ENCODE measurements around the gene FRYL.
"Not testable (repeated sequence)": the region's sequence is repeated elsewhere in the genome, so short reads cannot be mapped to it uniquely, and the experiment has no call there.

The FRYL gene

DNA sequence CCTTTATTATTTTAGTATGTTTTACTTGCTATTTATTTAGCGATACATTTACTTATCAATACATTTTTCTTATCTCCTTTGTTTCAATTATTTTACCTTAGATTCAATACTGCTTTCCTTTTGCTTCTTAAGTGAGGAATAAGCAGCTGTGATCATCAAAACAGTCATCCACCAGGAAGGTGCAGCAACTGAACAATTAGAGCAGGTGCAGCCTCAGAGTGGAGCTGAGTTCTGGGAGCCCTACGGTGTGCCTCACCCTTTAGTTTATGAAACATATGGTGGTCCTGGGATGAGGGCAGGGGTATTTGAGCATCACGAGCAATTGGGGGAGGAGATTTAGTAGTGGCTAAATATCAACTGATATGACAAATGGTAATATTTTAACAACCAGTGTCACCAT, 111.0 kb downstream of the FRYL start:
- intact Hi-C loops (cut with DNase I) = no loop called here
- no peak for DNase-seq

DNA sequence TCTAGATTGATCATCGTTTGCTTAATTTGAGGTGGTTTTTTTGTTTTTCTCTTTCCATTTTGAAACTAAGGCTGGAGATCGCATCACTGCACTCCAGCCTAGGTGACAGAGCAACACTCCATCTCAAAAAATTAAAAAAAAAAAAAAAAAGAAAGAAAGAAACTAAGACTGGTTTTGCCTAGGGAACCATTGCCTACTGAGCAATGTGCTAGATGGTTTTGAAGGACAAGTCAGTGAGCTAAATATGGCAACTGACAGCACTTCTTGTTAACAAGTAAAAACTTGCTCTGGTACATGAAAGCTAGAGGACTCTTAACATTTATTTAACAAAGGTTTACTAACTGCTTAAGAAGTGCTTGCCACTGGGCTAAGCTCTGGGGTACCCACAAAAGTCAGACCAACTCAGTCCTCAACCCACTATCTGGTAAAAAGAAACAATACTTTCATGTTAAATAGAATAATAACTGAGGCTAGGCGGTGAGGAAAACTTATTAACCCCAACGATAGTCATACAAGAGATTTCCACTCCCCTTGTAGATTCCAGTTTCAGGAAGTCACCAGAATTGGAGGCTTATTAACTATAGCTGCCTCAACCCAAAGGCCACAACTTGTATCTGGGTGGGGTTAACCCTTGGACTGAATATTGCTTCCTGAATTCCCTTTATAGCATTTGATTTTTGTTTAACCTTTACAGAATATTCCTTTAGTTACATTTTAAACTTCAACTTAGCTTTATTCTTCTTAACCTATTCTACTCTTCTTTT, 111.6 kb downstream of the FRYL start:
- DNase-seq = no peak
- intact Hi-C loops (cut with DNase I) = no loop called here

DNA sequence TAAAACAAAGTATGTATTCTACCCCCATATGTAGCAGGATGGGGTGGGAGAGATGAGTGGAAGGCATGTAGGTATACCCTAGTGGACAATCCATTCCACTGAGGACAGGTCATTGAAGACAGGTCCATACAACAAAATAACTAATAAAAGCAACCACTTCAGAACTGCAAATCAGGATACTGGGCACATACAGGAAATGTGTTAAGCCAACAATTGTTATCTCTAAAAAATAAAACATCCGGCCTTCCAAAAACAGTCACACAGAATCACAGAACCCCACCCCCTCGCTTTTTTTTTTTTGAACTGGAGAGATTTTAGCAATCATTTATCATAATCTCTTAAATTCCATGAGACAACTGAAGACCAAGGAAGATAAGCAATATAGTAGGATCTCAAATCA, 112.9 kb downstream of the FRYL start:
- DNase-seq = no peak
- intact Hi-C loops (cut with DNase I) = no loop called here

DNA sequence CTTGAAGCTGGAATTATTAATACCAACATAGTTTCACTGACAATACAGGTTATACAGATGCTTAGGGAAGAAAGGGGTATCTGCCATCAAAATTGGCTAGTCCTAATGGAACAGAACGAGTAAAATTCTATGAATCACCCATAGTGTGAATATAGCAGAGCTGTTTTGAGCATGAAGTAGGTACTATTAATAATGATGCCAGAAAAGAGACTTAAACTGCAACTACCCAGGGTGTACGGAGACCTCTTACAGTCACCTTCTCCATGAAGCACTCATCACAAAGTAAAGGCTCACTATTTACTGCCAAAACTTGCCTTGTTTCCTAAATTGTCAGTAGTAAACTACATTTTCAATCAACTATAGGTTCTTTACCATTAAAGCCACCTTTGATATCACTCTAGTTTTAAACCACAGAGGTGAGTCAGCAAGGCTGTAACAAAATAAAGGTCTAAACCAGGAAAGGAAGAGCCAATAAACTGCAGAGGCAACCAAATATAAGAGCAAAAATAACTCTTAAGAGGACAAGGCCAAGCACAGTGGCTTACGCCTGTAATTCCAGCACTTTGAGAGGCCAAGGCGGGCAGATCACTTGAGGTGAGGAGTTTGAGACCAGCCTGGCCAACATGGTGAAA, 114.4 kb downstream of the FRYL start:
- intact Hi-C loops (cut with DNase I) = no loop called here
- DNase-seq = no peak

DNA sequence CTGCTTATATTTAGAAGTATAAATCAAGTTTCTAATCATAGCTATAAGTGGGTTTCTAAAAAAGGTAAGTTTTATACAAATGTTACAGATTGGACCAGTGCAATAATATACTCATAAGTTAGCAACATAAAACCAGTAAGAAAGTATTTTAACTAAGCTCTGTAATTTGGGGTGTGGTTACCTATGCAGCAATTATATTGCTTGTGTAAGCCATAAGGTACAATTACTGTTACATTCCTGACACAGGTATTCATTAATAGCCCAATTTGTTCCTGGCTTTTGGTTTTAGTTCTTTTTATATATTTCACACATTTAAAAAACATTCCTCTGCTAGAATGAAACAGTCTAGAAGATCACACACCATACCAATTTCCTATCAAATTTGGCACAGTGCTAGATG, 115.1 kb downstream of the FRYL start:
- intact Hi-C loops (cut with DNase I) = no loop called here
- DNase-seq = no peak

DNA sequence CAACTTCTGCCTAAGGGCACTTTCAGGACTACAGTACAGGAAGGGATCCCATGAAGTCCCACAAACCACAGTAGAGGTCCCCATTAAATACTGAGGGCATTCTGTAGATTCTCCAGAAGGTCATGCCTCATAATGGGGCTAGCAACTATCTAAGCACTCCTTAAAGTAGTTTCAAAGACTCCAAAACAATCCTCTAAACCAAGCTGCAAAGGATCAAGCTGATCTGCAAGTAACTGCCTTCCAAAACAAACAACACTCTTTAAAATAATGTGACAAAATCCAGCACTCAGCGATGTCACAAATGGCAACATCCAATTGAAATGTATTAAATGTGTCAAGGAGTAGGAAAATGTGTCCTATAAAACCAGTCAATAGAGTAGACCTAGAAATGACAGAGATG, 118.7 kb downstream of the FRYL start:
- intact Hi-C loops (cut with DNase I) = no loop called here
- DNase-seq = no peak

DNA sequence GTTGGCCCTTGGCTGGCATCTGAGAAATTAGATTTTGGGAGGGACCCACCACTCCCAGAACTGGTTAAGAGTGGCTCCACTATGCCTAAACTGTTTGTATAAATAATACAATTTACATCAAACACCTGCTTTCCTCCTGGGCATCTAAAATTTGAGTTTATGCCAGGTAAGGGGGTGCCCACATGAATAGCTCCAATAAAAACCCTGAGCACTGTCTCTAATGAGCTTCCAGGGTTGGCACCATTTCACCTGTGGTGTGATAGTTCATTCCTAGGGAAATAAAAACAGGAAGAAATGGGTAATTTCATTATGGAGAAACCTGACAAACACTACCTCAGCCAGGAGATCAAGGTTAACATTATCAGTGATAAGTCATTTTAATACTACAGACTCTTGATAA, 119.7 kb downstream of the FRYL start:
- intact Hi-C loops (cut with DNase I) = loop anchor here (1.0 kb wide), 1 partner anchor 47 kb away; no protein-coding TSS in a partner anchor
- DNase-seq = no peak

DNA sequence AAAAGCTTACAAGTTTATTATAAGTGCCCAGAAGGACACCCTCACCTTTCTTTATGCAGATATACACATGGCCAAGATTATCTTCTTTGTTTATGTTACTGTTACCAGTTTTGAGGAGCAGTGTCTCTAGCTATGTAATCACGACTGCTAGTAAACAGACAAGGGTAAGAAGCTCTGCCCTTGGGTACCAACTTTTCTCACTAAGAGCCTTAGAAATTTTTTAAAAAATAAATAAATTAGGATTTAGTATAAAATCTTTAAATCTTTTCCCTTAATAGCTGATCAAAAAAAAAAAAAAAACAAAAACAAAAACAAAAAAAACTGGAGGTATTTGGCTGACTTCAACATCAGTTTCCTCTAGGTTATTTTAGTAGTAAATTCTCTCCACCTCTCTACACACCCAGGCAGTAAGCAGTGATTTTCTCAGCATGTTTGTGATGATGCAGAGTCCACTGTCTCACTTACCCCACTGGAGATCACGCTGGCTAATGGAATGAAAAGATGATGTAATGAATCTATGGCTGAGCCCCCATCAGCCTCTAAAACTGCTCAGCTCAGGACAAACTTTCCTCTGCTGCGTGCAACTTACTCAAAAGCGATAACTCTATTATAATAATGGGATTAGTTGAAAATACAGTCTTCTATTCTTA, 125.9 kb downstream of the FRYL start:
- intact Hi-C loops (cut with DNase I) = loop anchor here (5.0 kb wide), 1 partner anchor 123 kb away; no protein-coding TSS in a partner anchor
- DNase-seq = no peak

DNA sequence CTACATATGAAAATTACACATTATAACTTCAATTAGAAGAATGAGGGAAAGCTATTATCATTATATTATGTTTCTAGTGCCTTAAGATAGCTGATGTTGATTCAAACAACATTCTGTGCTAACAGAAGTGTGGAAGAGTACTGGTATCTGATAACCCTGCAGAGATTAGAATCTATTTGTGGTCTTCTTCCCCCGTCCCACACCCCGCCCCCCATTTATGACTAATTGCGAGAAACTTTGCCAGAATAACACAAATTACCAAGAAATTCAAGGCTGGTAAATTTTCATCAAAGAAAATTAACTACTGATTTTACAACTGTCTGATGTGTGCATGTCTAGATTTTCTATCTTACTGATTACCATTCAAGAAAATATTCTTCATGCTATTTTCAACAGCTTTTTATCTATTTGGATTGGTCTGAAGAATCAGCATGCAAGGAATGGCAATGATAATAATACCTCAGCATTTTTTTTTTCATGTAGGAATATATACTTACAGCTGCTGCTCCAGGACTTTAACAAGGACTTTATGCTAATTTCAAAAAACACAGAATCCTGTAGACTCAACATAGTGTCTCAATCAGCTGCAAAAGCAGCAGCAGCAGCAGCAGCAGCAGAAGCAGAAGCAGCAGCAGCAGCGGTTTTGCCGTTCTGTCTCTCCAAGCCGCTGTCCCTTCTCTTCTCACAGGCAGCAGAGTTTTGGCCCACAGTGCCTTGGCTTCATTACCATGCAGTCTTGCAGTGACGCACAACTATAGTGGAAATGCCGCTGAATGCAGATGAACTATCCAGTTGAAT, 126.7 kb downstream of the FRYL start:
- intact Hi-C loops (cut with DNase I) = loop anchor here (5.0 kb wide), 1 partner anchor 124 kb away; no protein-coding TSS in a partner anchor
- DNase-seq = peak; percentile 66 to 96 (median 78)

DNA sequence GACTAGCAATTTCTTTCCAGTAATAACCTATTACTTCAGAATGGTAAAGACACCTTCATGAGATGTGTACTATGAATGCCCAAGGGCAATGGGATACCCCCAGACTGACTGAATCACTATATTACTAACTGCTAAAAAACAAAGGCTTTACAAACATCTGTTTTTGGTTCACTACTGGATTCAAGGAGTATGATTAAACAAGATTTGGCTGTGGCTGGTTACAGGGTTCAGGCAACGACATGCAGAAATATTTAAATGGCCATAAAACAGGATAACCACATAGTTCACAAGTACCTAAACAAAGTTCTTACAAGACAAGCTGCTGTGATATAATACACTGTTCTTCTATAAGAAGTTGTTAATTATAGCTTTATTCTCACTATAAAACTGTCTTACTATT, 128.2 kb downstream of the FRYL start:
- DNase-seq = no peak
- intact Hi-C loops (cut with DNase I) = loop anchor here (5.0 kb wide), 1 partner anchor 125 kb away; no protein-coding TSS in a partner anchor

DNA sequence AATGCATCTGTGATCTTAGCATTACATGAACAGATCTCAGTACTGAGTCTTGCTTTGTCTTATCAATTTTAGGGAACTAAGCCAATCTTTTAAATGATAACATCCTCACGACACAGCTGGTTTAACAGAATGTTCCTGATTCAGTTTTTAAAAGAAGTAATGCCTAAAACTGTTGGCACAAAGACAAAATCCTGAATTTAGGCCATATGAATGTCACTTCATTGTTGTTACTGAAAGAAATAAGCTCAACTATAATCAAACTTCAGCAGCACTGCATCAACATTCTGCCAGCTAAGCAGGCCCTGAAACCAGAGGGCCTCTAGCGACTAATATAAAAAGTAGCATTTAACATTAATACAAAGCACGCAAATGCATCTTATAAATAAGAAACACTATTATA, 130.6 kb downstream of the FRYL start:
- intact Hi-C loops (cut with DNase I) = no loop called here
- DNase-seq = no peak

DNA sequence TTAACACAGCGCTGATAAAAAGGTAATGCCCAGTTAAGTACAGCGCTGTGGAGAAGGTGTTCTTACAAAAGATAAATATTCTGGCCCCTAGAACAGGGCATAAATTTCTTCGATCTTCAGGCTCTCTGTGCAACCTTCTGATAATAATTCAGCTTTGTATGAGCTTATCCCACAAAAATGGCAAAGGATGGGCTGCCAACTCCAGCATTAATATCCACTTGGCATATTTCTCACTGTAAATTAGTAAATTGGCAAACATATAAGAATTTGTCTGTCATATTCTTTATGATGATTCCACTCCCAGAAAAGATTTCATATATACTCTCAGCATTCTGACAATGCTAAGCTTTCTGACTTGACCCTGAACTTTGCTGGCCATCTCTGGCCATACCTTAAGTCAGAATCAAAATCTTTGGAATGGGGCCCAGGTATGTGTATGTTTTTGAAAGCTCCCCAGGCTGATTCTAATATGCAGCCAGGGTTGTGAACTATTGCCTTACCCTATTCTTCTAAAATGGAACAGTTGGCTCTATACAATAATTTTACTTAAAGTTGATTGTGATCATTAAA, 134.8 kb downstream of the FRYL start:
- intact Hi-C loops (cut with DNase I) = no loop called here
- DNase-seq = no peak

DNA sequence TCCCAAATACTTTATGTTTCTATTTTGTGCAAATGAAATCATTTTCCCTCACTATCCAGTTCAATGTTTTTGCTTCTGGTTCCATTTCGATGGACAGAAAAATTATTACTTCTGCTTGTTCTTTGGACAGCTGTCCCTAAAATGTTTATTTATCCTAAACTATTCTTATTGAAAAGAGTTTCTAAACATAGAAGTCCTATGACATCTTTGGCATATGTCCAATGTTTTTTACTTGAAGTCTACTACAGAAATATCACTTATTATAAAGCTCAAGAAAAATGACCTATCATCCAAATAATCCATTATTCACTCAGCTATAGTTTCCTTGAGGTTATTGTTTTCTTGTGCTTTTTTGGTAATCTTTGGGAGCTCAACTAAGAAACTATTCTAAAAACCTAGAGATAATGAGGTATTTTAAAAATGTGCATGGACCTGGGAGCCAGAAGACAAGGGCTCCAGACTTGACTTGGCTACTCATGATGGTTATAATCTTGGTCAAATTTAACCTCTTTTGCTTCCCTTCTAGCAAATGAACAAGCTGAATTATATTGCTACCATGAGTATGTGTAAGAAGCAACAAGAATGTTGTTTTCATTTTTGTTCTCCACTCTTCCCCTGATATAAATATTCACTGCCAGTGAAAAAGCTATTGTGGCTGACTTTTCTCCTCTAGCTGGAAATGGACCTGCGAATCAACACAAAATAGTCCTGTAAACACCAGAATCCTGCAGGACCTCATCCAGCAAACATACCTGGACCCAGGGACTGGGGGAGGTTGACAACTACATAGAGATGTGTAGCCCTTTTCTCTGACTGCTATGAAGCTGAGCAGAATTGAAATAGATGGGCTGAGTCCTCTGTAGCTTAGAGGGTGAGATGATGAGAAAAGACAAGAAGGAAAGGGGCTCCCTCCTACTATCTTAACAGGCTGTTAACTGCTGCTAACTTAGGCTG, 137.4 kb downstream of the FRYL start:
- intact Hi-C loops (cut with DNase I) = no loop called here

DNA sequence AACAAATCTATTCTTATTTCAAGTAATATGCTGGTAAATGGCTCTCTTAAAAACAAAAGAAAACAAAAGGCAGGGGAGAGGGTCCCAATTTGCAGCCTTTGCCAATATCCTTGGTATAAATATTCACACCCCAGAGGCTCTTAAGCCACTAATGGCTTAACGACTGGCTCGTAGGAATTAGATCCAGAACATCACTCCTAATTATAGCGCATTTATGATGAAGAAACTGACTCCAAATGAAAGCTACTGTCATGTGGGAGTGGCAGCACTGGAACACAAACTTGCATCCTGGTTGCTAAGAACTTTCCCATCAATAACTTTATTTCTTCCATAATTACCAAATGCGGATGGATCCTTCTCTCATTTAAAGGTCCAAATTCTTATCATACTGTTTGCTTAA, 138.7 kb downstream of the FRYL start:
- intact Hi-C loops (cut with DNase I) = no loop called here
- DNase-seq = no peak

More for the DNA sequence above, 137.4 kb downstream of the FRYL start:
- no peak for DNase-seq

DNA sequence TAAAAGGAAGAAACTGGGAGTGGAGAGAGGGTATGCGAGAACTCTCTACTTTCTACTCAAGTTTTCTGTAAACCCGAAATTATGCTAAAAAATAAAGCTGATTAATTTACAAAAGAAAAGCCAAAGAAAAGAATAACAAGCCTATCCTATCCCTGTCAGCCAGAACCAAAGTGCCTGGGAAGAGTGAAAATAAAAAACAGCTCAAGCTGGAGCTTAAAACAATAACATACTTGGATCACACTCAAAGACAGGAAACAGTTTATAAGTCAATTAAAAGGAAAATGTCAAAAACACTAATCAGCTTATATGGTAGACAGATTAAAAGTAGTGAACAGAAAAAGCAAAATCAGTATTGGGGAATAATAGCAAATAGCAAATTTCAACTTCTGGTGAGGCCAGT, 139.4 kb downstream of the FRYL start:
- intact Hi-C loops (cut with DNase I) = no loop called here

DNA sequence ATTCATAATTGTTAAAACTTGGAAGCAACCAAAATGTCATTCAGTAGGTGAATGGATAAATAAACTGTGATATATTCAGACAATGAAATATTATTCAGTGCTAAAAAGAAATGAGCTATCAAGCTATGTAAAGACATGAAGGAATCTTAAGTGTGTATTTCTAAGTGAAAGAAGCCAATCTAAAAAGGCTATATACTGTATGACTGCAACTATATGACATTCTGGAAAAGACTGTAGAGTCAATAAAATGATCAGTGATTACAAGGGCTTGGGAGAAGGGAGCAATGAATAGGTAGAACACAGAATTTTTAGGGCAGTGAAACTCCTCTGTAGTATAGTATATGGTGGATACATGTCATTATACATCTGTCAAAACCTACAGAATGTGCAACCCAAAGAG, 139.9 kb downstream of the FRYL start:
- intact Hi-C loops (cut with DNase I) = no loop called here
- no peak for DNase-seq

More for the DNA sequence above, 139.4 kb downstream of the FRYL start:
- DNase-seq = no peak

DNA sequence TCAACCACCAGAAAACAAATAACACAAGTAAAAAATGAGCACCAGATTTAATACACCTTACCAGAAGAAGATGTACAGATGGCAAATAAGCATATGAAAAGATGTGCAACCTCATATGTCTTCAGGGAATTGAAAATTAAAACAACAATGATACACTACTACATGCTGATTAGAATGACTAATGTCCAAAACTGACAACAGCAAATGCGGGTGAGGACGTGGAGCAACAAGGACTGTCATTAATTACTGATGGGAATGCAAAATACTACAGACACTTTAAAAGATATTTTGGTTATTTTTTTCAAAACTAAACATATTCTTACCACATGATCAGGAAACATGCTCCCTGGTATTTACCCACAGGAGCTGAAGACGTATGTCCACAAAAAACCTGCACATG, 140.3 kb downstream of the FRYL start:
- no peak for DNase-seq
- intact Hi-C loops (cut with DNase I) = loop anchor here (10.0 kb wide), 2 partner anchors 55 to 295 kb away; partner anchors contain the start of gene SLAIN2

DNA sequence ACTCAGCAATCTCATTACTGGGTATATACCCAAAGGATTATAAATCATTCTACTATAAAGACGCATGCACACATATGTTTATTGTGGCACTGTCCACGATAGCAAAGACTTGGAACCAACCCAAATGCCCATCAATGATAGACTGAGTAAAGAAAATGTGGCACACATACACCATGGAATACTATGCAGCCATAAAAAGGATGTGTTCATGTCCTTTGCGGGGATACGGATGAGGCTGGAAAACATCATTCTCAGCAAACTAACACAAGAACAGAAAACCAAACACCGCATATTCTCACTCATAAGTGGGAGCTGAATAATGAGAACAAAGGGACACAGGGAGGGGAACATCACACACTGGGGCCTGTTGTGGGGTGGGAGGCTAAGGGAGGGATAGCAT, 141.5 kb downstream of the FRYL start:
- DNase-seq = not testable (repeated sequence)
- intact Hi-C loops (cut with DNase I) = loop anchor here (10.0 kb wide), 2 partner anchors 54 to 294 kb away; partner anchors contain the start of gene SLAIN2

DNA sequence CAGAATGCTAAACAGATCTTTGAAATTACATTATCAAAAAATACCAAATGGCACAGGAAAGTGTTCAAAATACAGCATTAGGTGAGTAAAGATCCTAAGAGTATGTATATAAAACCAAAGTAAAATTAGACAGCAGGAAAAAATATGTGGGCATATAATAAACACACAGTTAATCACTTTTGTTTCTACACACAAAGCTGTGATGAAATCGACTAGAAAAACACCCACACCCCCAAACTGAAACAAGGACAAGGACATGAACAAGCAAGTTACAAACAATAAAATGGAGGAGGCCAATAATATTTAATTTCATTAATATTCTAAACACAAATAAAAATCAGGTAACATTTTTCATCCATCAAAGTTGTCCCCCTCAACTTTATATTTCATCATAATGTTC, 143.2 kb downstream of the FRYL start:
- intact Hi-C loops (cut with DNase I) = loop anchor here (10.0 kb wide), 2 partner anchors 52 to 292 kb away; partner anchors contain the start of gene SLAIN2

More for the DNA sequence above, 143.2 kb downstream of the FRYL start:
- no peak for DNase-seq

All from posterior cingulate gyrus (tissue), 11 donors.